HG02938 (cell line): Measurements from ENCODE around the gene SDK2.

Source experiments
- ATAC-seq: cut with Tn5 transposase; IDR thresholded peaks from one replicate; pipeline ENCODE4 v1.9.1; 2021; ENCODE audit warnings: mild to moderate bottlenecking, moderate library complexity; ENCODE audit not compliant: unreplicated experiment

Gene SDK2

DNA sequence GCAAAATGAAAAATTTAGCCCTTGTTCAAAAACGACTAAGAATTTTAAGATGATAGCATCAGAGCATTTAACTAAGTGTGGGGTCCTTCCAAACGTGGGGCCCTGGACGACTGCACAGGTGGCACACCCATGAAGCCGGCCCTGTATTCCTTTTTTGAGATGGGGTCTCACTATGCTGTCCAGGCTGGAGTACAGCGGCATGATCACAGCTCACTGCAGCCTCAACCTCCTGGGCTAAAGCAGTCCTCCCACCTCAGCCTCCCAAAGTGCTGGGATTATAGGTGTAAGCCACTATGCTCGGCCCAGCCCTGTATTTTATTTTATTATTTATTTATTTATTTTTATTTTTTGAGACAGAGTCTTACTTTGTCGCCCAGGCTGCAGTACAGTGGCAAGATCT, 241.8 kb downstream of the SDK2 start:
- no peak for ATAC-seq

DNA sequence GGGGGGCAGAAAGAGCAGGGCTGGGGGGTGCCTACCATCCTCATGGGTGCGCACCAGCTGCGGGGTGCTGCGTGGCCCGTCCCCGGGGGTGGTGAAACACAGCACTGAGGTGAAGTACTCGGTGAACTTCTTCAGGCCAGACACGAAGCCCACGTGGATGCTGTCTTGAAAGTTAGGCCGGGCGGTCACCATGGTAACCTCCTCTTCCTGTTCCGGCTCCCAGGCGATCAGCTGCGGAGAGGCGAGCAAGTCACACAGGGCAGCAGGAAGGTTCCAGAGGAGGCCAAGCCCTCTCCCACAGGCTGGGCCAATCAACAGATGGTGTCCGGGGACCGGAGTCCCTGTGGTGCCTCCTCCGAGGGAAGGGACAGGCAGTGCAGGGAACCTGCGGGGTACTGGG, 242.3 kb downstream of the SDK2 start:
- ATAC-seq: no peak

DNA sequence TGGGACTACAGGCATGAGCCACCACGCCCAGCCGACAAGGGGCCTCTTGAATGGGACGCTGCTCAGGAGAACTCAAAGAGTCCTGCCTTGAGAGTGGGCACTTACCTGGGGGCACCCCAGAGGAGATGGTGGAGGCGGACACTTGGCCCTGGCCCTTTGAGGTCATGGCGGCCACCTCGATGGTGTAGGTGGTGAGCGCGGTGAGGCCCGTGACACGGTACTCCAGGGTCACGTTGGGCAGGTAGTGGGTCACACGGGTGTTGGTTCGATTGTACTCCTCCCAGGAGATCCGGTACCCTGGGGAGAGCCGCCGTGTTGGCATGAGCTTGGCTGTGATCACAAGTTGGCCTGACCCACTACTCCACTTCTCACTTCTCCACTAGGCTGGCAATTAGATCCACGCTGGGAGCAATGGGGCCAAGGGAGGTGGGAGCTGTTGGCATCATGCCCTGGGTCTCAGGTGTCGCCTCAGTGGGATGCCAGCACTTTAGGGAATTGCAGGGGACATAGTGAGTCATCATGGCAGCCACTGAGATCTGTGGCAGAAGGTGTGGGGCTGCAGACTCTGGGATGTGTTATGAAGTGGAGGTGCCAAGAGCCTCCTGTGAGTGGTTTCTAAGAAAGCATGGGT, 243.2 kb downstream of the SDK2 start:
- no peak for ATAC-seq

DNA sequence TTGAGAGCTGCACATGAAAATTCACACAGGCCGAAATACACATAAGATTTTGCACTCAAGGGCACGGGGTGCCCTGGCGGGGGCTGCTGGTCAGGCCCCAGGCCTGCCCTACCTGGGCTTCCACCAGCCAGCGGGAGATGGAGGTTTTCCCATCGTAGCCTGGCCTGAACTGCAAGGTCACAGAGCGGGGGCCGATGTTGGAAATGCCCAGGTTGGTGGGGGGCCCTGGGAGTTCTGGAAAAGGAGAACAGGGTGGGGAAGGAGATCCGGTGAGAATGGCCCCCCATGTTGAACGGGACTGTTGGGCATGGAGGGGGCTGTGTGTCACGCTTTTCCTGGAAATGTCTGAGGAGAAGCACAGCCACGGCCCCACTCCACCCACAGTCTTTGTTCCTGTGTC, 245.2 kb downstream of the SDK2 start:
- ATAC-seq: no peak

DNA sequence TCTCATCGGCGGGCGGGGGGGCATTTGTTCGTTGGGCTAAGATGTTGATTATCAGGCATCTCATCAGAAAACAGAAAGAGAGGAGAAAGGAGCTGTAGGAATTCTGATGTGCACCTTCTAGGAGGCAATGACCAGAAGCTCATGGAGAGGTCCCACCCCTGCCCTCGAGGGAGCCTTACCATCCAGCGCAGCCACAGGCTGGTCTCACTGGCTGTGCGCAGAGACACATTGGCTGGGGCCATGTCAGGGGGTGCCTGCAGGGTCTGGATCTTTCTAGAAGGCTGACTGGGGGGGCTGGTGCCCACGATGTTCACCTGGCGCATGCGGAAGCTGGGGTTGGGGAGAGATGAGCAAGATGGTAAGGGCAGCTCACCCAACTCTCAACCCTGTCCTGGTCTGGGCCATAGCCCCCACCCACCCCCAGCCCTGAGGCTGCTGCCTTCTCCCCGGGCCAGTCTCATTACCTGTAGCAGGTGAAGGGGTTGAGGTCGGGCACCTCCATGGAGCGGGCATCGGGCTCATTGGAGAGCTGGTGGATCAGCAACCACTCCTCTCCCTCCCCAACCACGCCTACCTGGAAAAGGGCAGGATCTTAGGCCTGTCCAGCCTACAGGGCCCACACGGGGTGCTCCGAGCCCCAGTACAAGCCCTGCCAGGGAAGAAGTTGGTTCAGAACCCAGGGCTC, 246.2 kb downstream of the SDK2 start:
- ATAC-seq: no peak

DNA sequence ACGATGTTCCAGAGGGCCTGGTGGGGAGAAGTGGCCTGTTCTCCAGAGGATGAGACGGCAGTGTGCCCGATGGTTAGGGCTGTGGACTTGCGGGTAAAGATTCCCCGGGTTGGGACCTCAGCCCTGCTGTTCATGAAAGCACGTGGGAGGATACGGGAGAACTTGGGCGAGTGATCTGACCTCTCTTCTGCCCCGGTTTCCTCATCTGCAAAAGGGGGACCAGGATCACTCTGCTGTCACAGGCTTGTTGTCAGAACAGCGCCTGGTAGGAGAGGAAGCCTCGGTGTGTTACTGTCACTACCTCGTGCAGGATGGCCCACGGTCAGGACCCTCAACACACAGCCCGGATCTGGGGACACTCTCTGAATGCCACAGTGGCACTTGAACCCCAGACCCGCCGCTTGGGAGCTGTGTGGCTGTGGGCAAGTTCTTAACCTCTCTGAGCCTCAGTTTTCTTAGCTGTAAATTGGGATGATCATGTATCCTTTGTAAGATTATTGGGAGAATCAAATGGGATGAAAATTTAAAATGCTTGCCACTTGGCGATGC, 246.9 kb downstream of the SDK2 start:
- no peak for ATAC-seq

DNA sequence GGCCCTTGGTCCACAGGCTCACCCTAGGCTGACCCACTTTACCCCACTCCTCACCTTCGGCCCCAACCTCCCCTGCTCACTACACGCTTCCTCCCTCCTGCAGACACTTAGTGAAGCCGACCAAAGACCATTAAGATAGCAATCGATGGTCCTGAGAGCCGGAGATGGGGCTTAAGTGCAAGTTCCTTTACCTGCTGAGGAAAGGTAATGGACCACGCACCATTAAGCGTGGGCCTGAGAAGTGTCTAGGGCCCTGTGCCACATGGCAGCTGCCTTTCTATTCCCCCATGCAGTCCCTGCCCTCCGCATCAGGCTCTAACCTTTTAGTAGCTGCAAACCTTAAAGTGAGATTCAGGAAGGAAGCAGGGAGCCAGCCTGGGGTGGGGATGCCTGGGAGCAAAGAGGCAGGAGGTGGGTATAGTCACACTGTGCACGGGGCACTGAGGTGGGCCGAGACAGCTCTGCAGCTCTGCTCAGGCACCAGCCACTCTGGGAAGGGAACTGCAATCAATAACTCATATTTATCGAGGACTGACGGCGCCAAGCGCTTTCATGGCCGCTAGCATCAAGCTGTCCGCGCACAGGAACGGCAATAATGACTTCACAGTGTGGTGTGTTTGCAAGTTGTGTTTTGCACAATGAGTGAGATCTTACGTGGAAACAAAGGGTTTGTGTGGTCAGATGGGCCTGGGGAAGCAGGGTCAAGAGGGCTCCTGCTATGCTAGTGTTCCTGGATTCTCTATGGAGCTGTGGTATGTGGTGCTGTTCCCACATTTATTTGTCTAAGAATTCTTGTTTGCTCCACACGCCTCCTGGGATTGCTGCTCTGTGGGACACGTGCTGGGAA, 247.6 kb downstream of the SDK2 start:
- ATAC-seq: no peak

DNA sequence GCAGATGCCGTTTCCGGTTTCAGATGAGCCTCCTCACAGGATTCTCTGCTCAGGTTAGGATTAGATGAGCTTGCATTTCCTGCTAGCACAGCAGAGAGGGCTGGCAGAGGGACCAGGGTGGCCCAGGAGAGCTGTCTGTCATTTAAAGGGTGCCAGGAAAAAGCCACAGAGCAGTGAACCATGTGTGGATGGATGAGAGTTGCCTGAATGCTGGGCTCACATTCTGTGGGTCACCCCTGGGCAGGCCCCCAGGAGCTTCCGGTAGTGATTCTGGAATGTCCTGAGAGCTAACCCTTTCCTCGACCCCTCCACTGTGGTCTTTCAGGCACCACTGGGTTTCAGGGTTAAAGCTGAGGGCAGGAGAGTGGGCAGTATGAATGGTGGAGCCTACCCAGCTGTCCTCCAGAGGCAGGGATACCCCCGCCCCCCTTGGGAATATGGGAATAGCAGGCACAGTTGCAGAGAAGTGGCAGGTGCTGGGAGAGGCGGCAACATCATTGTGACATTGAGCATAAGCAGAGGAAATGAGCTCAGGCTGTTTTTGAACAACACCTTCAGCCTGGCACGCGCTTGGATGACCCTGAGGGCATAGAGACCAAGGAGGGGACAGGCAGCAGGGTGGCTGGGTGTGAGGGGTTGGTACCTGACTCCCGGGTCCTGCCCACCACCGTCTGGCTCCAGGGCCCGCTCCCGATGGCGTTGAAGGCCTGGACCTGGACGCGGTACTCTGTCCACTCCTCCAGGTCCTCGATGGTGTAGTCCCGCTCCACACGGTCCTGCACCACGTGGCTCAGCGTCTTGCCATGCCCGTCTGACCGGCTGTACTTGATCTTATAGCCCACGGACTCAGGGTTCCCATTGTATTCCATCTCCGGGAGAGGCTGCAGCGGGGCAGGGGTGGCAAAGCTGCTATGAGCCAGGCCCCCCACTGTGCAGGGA, 249.5 kb downstream of the SDK2 start:
- ATAC-seq: no peak

DNA sequence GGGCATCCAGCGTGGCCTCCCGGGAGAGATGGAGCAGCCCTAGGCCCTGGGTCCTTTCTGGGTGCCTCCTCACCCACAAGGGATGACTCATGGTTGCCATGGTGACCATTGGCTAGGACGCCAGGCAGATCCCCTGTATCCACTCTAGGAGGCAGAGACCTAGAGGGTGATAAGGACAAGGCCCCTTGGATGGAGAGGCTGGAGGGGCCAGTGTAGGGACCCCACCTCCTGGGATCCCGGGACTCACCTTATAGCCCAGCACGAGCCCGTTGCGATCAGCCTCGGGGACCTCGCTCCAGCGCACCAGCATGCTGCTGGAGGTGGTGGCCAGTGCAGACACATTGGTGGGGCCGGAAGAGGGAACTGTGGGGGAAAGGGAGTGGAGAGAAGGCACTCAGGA, 250.3 kb downstream of the SDK2 start:
- no peak for ATAC-seq

DNA sequence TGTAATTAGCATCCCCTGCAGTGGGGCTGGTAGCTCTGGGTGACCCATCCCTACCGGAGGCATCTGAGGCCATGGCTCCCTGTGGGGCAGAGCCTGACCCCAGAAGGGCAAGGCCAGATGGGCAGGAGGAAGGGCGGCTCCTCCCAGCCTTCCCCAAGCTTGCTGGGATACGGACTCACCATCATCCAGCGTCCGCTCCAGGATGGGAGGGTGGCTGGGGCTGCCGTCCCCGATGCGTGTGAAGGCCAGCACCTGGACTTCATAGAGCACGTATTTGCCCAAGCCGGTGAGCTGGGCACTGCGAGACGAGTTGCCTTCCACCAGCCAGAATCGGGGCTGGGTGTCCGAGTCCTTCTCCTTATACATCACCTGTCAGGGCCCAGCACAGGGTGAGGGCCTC, 250.9 kb downstream of the SDK2 start:
- no peak for ATAC-seq

DNA sequence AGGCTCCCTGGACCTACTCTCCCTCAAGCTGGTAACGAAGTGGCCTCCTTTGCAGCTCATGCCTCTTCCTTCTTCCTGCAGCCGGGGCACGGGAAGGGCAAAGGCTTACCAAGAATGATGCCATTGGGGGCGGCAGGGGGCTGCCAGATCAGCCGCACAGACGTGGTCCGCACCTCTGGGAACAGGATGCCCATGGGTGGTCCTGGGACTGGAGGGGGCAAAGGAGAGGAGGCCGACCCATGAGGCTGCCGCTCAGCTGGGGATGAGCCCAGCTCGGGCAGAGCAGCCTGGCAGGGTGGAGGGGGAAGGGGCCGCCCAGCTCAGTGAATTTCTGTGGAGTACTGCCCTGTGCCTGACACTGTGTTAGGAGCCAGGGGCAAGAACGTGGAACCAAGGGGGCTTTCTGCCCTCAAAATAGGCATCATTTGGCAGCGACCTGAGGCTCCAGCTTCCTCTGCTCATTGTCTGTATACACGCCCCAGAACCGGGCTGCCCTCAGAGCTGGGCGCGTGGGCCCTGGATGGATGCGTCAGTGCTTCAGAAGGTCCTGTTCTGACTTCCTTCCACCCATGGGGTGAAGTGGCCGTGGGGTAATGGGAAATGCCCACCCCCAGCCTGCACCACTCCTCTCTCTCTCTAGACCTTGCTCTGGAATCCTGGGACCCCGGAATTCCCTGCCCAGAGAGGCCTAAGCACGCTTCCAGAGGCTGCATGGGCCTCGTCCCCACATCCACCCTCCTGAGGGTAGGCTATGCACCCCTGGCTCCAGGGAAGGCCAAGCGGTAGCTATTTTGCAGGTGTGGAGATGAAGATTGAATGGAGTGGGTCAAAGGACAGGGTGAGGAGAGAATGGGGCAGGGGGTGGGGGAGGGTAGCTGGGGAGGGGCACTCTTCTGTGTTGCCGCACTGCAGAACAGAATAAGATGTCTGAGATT, 252.6 kb downstream of the SDK2 start:
- no peak for ATAC-seq

DNA sequence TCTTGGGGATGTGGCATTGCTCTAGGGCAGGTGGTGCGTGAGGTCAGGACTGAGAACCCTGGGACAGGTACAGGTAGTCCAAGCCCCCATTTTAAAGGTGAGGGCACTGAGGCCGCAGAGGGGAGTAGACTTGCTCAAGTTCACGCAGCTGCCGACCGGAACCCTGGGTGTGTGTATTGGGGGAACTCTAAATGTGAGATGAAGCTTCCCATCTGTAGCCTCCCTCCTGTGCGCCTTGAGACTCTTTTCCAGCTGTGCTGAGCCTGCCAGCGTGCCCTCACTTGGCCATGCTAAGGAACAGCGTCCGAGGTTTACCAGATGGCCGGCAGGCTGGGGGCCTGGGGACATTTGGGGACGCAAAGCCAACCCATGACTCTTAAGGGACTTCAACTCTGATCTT, 253.4 kb downstream of the SDK2 start:
- no peak for ATAC-seq

DNA sequence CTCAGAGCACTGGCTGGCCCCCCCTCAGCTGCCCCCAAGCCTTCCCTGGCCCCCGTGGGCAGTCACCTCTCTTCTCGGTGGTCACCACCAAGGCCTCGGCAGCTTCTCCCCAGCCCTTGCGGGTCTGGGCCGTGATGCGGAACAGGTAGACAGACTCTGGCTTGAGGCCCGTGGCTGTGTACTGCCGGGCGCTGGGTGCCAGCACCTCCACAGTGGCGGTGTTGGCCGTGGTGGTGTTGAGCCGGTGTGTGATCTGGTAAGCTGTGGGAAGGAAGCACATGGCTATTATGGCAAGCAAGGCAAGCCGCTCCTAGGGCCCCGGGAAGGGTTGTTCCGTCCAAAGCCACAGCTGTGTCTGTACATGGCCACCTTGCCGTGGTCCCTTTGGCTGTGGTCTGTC, 254.0 kb downstream of the SDK2 start:
- no peak for ATAC-seq

DNA sequence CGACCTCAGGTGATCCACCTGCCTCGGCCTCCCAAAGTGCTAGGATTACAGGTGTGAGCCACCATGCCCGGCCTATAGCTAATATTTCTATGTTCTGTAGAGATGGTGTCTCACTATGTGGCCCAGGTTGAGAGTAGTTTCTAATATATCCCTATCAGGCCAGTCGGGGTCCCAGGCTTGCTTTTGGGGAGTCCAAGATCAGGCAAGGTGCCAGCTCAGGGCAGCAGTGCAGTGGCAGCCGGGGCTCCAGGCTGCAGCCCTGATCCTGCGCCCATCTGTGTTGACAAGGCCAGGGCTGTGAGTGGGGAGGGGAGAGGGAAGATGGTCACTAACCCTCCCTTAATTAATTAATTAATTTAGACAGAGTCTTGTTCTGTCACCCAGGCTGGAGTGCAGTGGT, 254.8 kb downstream of the SDK2 start:
- ATAC-seq: no peak

DNA sequence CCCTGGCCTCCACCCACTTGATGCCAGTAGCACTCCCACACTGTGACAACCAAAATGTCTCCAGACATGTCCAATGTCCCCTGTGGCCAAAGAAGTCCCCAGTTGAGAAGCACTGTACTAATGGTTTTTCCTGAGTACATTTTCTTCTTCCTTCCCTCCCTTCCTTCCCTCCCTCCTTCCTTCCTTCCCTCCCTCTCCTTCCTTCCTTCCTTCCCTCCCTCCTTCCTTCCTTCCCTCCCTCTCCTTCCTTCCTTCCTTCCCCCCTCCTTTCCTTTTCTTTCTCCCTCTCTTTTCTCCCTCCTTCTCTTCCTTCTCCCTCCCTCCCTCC, 255.7 kb downstream of the SDK2 start:
- no peak for ATAC-seq

DNA sequence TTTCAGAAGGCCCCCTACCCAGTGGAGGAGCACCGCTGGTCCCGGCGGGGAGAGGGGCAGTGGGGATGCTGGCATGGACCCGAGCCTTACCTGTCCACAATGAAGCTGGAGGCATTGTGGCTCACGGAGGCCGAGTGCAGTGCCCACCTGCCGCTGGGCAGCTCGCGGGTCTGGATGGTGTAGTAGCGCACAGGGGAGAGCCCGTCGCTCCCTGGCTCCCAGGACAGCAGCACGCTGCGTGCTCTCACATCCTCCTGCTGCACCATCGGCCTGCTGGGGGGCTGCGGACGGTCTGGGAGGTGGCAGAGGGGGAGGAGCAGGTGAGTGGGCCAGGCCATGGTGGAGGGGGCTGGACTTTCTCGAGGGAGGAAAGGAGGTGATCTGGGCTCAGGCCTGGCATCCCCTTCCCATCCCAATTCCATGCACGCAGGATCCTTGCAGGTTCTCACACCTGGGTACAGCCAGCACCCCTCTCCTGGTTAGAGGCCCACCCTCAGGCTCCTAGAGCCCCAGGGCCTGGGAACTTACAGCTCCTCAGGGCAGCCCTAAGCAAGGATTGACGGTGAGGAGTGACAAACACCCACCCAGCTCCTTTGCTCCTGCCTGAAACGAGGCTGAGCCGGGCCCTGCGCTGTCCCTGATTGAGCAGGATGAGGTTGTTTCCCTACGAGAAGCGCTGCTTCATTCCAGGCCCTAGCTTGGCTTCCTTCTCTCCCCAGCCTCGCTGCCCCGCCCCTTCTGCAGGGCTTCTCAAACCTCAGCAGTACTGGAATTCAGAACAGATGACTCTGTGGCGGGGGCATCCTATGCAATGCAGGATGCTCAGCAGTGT, 256.3 kb downstream of the SDK2 start:
- no peak for ATAC-seq

DNA sequence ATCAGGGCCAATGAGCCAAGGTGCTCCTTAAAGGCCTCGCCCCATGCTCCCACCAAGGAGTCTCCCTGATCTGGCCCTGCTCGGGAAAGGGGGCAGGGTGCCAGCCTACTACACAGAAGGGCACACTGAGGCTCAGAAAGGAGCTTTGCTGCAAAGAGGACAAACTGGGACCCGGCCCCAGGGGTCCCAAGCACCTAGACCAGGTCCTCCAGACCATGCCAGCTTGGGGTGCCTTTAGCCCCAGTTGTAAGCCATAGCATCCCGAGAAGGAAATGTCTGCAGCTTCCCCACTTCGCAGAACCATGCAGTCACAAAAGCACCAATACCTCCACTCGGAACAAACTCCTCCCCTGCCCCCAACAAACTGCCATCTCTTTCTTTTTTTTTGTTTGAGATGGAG, 257.7 kb downstream of the SDK2 start:
- ATAC-seq: no peak

DNA sequence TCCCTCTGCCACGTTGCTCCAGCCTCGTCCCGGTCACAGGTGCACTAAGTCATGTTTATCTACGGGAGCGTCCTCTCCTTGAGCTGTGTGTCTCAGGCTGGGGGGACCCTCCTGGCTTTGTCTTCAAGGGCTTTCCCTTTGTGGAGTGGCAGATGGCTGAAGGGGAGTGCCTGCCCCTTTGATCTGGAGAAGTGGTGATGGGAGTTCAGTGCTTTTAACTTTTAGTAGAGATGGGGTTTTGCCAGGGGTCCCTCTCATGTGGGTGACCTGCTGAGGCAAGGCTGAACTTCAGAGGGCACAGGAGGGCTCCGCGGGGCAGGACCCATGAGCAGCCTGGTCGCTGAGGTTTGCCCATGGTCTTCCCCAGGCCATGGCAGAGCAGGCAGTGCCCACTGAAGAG, 259.3 kb downstream of the SDK2 start:
- ATAC-seq: no peak
